Keratinocyte (primary cell): ENCODE data around the gene MMP24OS.

Experiments used
- EZH2 ChIP-seq: IDR thresholded peaks from one replicate; pipeline ENCODE4 v1.6.1; 2012; ENCODE audit warnings: inconsistent platforms, mild to moderate bottlenecking, low read length, moderate library complexity
- TF ChIP-seq, protein P1 (sequence below), 3 experiments: IDR thresholded peaks in 1 of 3; conservative IDR thresholded peaks in 1 of 3; optimal IDR thresholded peaks in 1 of 3; 2 replicates in 2 of 3; 3 replicates in 1 of 3; pipeline versions ENCODE3 to v1.5.1; 2011; ENCODE audit warnings: low read length in 3 of 3, mild to moderate bottlenecking in 3 of 3, moderate library complexity in 2 of 3, control low read depth in 1 of 3, inconsistent platforms in 1 of 3; ENCODE audit not compliant: insufficient read depth in 2 of 3; ENCODE audit errors: extremely low read depth in 1 of 3

DNA sequence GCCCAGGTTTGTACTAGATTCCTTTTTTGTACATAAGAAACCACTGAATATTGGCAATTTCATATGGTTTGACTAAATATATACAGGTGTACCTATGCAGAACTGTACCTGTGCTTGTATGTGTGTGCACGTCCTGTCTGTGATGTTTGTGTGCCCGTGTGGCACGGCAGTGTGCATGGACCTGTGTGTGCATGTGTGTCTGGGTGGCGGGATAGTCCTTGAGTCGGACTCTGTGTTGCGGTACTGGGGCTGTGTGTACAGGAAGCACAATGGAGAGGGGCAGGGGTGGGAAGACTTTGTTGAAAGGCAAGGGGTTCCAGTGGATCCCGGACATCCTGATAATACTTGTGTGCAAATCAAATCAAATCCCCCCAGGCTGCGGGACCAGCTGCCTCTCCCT, 17.8 kb upstream of the MMP24OS start:
- TF ChIP-seq, protein P1, sequence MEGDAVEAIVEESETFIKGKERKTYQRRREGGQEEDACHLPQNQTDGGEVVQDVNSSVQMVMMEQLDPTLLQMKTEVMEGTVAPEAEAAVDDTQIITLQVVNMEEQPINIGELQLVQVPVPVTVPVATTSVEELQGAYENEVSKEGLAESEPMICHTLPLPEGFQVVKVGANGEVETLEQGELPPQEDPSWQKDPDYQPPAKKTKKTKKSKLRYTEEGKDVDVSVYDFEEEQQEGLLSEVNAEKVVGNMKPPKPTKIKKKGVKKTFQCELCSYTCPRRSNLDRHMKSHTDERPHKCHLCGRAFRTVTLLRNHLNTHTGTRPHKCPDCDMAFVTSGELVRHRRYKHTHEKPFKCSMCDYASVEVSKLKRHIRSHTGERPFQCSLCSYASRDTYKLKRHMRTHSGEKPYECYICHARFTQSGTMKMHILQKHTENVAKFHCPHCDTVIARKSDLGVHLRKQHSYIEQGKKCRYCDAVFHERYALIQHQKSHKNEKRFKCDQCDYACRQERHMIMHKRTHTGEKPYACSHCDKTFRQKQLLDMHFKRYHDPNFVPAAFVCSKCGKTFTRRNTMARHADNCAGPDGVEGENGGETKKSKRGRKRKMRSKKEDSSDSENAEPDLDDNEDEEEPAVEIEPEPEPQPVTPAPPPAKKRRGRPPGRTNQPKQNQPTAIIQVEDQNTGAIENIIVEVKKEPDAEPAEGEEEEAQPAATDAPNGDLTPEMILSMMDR (optimal IDR thresholded peaks at IDR 0.05 in 1 of 3, IDR thresholded peaks at IDR 0.05 in 1 of 3, conservative IDR thresholded peaks at IDR 0.05 in 1 of 3; ENCODE audit: extremely low read depth in 1 of 3, insufficient read depth in 2 of 3, low read length in 3 of 3), result no peak
- TF ChIP-seq EZH2, result no peak
